ENCODE data around the gene KHSRP.
"Not testable (repeated sequence)": the region's sequence is repeated elsewhere in the genome, so short reads cannot be mapped to it uniquely, and the experiment has no call there.

The KHSRP gene

GRCh38 chr19:6451583-6452222 is 27.1 kb upstream of the KHSRP start:
- no peak for DNase-seq (ENCODE audit: low spot score)

GRCh38 chr19:6450166-6450565 is 25.6 kb upstream of the KHSRP start:
- DNase-seq (ENCODE audit: low spot score) = no peak

GRCh38 chr19:6448045-6448444 is 23.4 kb upstream of the KHSRP start:
- no peak for DNase-seq (ENCODE audit: low spot score)

GRCh38 chr19:6446452-6446851 is 21.8 kb upstream of the KHSRP start:
- DNase-seq (ENCODE audit: low spot score) = no peak

GRCh38 chr19:6443986-6444385 is 19.4 kb upstream of the KHSRP start:
- DNase-seq (ENCODE audit: low spot score) = no peak

GRCh38 chr19:6442087-6442688 is 17.6 kb upstream of the KHSRP start:
- no peak for DNase-seq (ENCODE audit: low spot score)

GRCh38 chr19:6440905-6441304 is 16.3 kb upstream of the KHSRP start:
- no peak for DNase-seq (ENCODE audit: low spot score)

- no peak for DNase-seq (ENCODE audit: low spot score)
Measured at GRCh38 chr19:6439743-6440142, 15.1 kb upstream of the KHSRP start.

- DNase-seq (ENCODE audit: low spot score) = no peak
Measured at GRCh38 chr19:6433663-6434062, 9.1 kb upstream of the KHSRP start, which contains the start of gene SLC25A41. Gene SLC25A41 (minus strand): TSS chr19:6433763. CDS start chr19:6433693, 70 bp downstream.

GRCh38 chr19:6433165-6433564 is 8.6 kb upstream of the KHSRP start:
- no peak for DNase-seq (ENCODE audit: low spot score)

GRCh38 chr19:6431891-6432290 is 7.3 kb upstream of the KHSRP start:
- DNase-seq (ENCODE audit: low spot score) = no peak

GRCh38 chr19:6429419-6430221 is 5.0 kb upstream of the KHSRP start:
- no peak for DNase-seq (ENCODE audit: low spot score)

GRCh38 chr19:6428692-6429418 is 4.2 kb upstream of the KHSRP start:
- not testable (repeated sequence) for DNase-seq (ENCODE audit: low spot score)

- DNase-seq (ENCODE audit: low spot score) = no peak
Measured at GRCh38 chr19:6427131-6427530, 2.5 kb upstream of the KHSRP start.

- DNase-seq (ENCODE audit: low spot score) = no peak
Measured at GRCh38 chr19:6425732-6426620, 1.4 kb upstream of the KHSRP start.

- peak; percentile 100 for DNase-seq (ENCODE audit: low spot score)
Measured at GRCh38 chr19:6424939-6425731, 524 bp upstream of the KHSRP start.

GRCh38 chr19:6423499-6424194 is 964 bp downstream of the KHSRP start:
- DNase-seq (ENCODE audit: low spot score) = peak; percentile 51

- no peak for DNase-seq (ENCODE audit: low spot score)
Measured at GRCh38 chr19:6421075-6422014, 3.3 kb downstream of the KHSRP start.

GRCh38 chr19:6418562-6418932 is 6.1 kb downstream of the KHSRP start:
- no peak for DNase-seq (ENCODE audit: low spot score)
